Astrocyte (in vitro differentiated cells and primary cell): Measurements from ENCODE around the gene WASHC2A.

Experiments used
- CTCF ChIP-seq: IDR thresholded peaks from 2 replicates; pipeline ENCODE4 v1.5.1; 2011; ENCODE audit warnings: low read depth, mild to moderate bottlenecking, inconsistent platforms, low read length, moderate library complexity; ENCODE audit not compliant: insufficient read depth
- EZH2 ChIP-seq: IDR thresholded peaks from 2 replicates; pipeline ENCODE4 v1.6.1; 2012; ENCODE audit warnings: mild to moderate bottlenecking, low read length, inconsistent platforms; ENCODE audit not compliant: insufficient read depth

- no peak for TF ChIP-seq CTCF
- TF ChIP-seq EZH2, result no peak
Measured at GRCh38 chr10:50025627-50026026, 42.1 kb upstream of the WASHC2A start.
